Hair follicle dermal papilla cell (primary cell): Measurements from ENCODE around the gene CYYR1. TPM values are rescaled to one million over a fixed set of nuclear protein-coding genes. Genes with fewer than 3 reads are reported as not detected.

Experiments
- total RNA-seq: library from RNA; depleted of rRNA; stranded (reverse); fragments of >200 nt; gene quantifications from 2 replicates; pipeline ENCODE4 v1.2.3, GENCODE V29; 2012

The CYYR1 gene
- total RNA-seq, result 3.6 and 9.7 TPM in 2 replicates

GRCh38 chr21:26572702-26573381 is at the start of gene CYYR1:
TSS of gene CYYR1 (minus strand) at chr21:26573286. CDS start at chr21:26572940, 346 bp downstream.

